ENCODE measurements around the gene CASK.

DNA sequence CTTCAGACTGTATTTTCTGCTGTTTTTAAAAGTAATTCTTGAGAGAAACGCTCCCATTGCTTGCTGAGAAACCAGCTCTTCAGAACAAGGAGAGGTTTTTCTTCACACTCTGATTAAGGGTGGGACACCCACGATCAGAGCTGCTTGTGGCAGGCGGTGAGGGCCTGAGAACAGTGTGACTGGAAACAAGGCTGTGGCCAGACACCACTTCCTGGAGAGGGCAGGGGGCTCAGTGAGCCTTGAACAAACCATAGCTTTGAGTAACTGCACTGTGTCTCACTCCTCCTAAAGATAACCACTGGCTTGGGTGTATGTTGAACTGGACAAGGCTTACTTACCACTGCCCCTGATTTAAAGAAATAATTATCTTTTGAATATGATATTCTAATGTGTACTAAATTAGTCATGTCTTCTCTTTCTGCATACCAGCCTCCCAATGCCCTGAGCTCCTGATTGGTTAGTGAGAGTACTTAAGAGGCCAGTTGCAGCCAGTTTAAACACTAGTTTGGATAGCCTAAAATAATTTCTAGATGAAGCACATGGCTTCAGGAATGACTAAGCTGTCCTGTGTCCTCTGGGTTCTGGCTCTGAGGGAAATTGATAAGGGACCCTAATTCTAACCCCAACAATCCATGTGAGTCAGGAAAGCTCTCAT lies 203.1 kb downstream of the CASK start:
- TF ChIP-seq, protein P1, sequence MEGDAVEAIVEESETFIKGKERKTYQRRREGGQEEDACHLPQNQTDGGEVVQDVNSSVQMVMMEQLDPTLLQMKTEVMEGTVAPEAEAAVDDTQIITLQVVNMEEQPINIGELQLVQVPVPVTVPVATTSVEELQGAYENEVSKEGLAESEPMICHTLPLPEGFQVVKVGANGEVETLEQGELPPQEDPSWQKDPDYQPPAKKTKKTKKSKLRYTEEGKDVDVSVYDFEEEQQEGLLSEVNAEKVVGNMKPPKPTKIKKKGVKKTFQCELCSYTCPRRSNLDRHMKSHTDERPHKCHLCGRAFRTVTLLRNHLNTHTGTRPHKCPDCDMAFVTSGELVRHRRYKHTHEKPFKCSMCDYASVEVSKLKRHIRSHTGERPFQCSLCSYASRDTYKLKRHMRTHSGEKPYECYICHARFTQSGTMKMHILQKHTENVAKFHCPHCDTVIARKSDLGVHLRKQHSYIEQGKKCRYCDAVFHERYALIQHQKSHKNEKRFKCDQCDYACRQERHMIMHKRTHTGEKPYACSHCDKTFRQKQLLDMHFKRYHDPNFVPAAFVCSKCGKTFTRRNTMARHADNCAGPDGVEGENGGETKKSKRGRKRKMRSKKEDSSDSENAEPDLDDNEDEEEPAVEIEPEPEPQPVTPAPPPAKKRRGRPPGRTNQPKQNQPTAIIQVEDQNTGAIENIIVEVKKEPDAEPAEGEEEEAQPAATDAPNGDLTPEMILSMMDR (IDR thresholded peaks at IDR 0.05), result no peak
- TF ChIP-seq POLR2A (IDR thresholded peaks at IDR 0.05), result no peak

Measured in upper lobe of left lung (tissue), 4 donors.